Left ventricle myocardium inferior (tissue), 1 donor: ENCODE measurements around the gene ENDOV. TPM values are rescaled to one million over a fixed set of nuclear protein-coding genes. Genes with fewer than 3 reads are reported as not detected.

Experiments
- DNase-seq: peaks from one replicate; pipeline ENCODE4 v3.0.0-alpha.2; 2020
- H3K27ac ChIP-seq: fragments of 200-600 bp; replicated peaks from 2 replicates; pipeline ENCODE4 v1.8.0; 2021
- H3K27me3 ChIP-seq: fragments of 200-600 bp; 2 replicates; pipeline ENCODE4 v1.8.0; 2021; ENCODE audit warnings: low read depth
- H3K36me3 ChIP-seq: fragments of 200-600 bp; 2 replicates; pipeline ENCODE4 v1.8.0; 2021
- H3K4me1 ChIP-seq: fragments of 200-600 bp; 2 replicates; pipeline ENCODE4 v1.8.0; 2021
- H3K4me3 ChIP-seq: fragments of 200-600 bp; 2 replicates; pipeline ENCODE4 v1.8.0; 2021; ENCODE audit warnings: mild to moderate bottlenecking, moderate library complexity
- H3K9me3 ChIP-seq: fragments of 200-600 bp; replicated peaks from 2 replicates; pipeline ENCODE4 v1.8.0; 2021
- CTCF ChIP-seq: fragments of 200-600 bp; IDR thresholded peaks from 2 replicates; pipeline ENCODE4 v1.8.0; 2021; ENCODE audit warnings: antibody characterized with exemption, mild to moderate bottlenecking, borderline replicate concordance
- intact Hi-C: fragments of 100-400 bp; cut with micrococcal nuclease; formaldehyde crosslinking; loops from one replicate; pipeline ENCODE4 v1.11.0; 2022
- total RNA-seq: library from RNA; stranded (reverse); fragmentation: NEBNext Ultra II Directional; extraction: Animal tissue kit (Norgen Biotek cat#: 25700); gene quantifications from one replicate; pipeline ENCODE4 v1.2.1, GENCODE V29; 2021
- donor health status: DM: no; HTN: yes; CAD: no; lungs with severe emphysema.

Gene ENDOV
- total RNA-seq, 1 donor from 2014 or later = 11.3 TPM

GRCh38 chr17:80454557-80455335 is 39.8 kb downstream of the ENDOV start:
- Histone ChIP-seq H3K36me3 (no peaks in the 10 kb centered on the region), H3K27me3 (peaks cover 5% of the 10 kb centered on the region), H3K4me1 (peaks cover 39% of the 10 kb centered on the region), H3K9me3 (no peaks in the 10 kb centered on the region), H3K27ac (peak overlapping the region; percentile 99), H3K4me3 (peak overlapping the region; percentile 87)
- intact Hi-C loops = no loop called here
- DNase-seq = peak; percentile 97
- TF ChIP-seq CTCF = no peak

- no peaks in the 10 kb centered on the region for H3K9me3 ChIP-seq
- H3K27ac ChIP-seq = peak overlapping the region; percentile 99
- H3K36me3 ChIP-seq = no peaks in the 10 kb centered on the region
- no peak for TF ChIP-seq CTCF
- DNase-seq = no peak
- peaks cover 5% of the 10 kb centered on the region for H3K27me3 ChIP-seq
- H3K4me3 ChIP-seq = peak overlapping the region; percentile 87
- H3K4me1 ChIP-seq = peaks cover 41% of the 10 kb centered on the region
- intact Hi-C loops = no loop called here
Observed at GRCh38 chr17:80455336-80455710, 40.4 kb downstream of the ENDOV start.

- Histone ChIP-seq H3K9me3 (no peaks in the 10 kb centered on the region), H3K27me3 (peaks cover 5% of the 10 kb centered on the region), H3K4me1 (peaks cover 46% of the 10 kb centered on the region), H3K4me3 (peak overlapping the region; percentile 87), H3K27ac (peak overlapping the region; percentile 99), H3K36me3 (no peaks in the 10 kb centered on the region)
- TF ChIP-seq CTCF = no peak
- no peak for DNase-seq
- intact Hi-C loops = no loop called here
Observed at GRCh38 chr17:80455784-80456183, 40.8 kb downstream of the ENDOV start.

GRCh38 chr17:80456465-80457235 is 41.7 kb downstream of the ENDOV start:
- Histone ChIP-seq H3K27ac (peak overlapping the region; percentile 99), H3K27me3 (peaks cover 5% of the 10 kb centered on the region), H3K9me3 (no peaks in the 10 kb centered on the region), H3K36me3 (no peaks in the 10 kb centered on the region), H3K4me3 (peak overlapping the region; percentile 34), H3K4me1 (peaks cover 55% of the 10 kb centered on the region)
- TF ChIP-seq CTCF = no peak
- peak; percentile 49 for DNase-seq
- intact Hi-C loops = no loop called here

- peak overlapping the region; percentile 99 for H3K27ac ChIP-seq
- no peaks in the 10 kb centered on the region for H3K36me3 ChIP-seq
- H3K4me1 ChIP-seq = peaks cover 55% of the 10 kb centered on the region
- no peak for DNase-seq
- peak overlapping the region; percentile 34 for H3K4me3 ChIP-seq
- no peaks in the 10 kb centered on the region for H3K9me3 ChIP-seq
- no peak for TF ChIP-seq CTCF
- peaks cover 11% of the 10 kb centered on the region for H3K27me3 ChIP-seq
- intact Hi-C loops = no loop called here
Observed at GRCh38 chr17:80457236-80457856, 42.4 kb downstream of the ENDOV start.
